ENCODE data around the gene OR2T33.

Gene OR2T33

DNA sequence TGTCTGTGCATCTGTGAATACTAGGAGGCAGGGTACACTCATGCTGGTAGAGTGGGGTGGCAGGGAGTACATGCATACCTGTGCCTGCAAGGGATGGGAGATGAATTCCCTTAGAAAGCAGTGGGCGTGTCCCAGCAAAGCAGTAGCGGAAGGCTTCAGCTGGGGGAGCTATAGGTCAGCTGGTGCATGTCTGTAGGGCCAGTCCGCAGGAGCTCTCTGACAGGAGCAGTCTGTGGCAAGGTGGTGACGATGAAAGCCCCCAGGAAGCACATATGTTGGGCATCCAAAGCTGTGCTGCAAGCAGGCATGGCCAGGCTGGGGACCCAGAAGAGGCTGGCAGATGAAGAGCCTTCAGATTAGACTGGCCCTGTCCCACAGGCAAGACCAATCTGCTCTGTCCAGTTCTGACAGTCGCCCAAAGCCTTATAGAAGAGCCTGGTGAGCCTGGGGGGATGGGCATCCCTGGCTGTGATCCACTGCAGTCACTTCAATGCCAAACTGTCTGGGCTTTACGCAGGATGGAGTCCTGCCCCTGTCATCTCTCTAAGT is 48.3 kb downstream of the OR2T33 start:
- WGBS (ENCODE audit: insufficient coverage): 91% methylated on average over 6 of the region's 6 CpGs
- CTCF ChIA-PET: interaction anchor here (1.3 kb wide), 1 partner anchor 9 kb away, joined by 3 read pairs; no protein-coding TSS in a partner anchor
- Histone ChIP-seq H3K27me3 (replicated peaks in 2 of 5; ENCODE audit: control insufficient read depth in 4 of 5, insufficient read depth in 5 of 5, low read length in 4 of 5) (no peaks in the 10 kb centered on the region), H3K4me3 (ENCODE audit: control insufficient read depth in 1 of 7, extremely low read depth in 1 of 7, insufficient read depth in 4 of 7, low read depth in 2 of 7, low read length in 6 of 7) (no peak overlapping the region), H3K9me3 (ENCODE audit: control extremely low read depth in 1 of 5, control insufficient read depth in 4 of 5, insufficient read depth in 2 of 5, low read depth in 1 of 5, low read length in 4 of 5) (peaks cover 0 to 12% (median 0%) of the 10 kb centered on the region in 5 experiments), H3K36me3 (ENCODE audit: control insufficient read depth in 4 of 4, insufficient read depth in 4 of 4, low read length in 3 of 4) (no peaks in the 10 kb centered on the region), H3K4me1 (ENCODE audit: control extremely low read depth in 1 of 4, control insufficient read depth in 4 of 4, insufficient read depth in 4 of 4, low read length in 3 of 4) (no peaks in the 10 kb centered on the region), H3K27ac (ENCODE audit: insufficient read depth in 1 of 2, low read depth in 1 of 2, low read length in 2 of 2, poor library complexity in 1 of 2, severe bottlenecking in 2 of 2) (no peak overlapping the region)
- no peak for DNase-seq
- POLR2A ChIA-PET: no interaction called here

GRCh38 chr1:248225537-248225936 is 52.2 kb downstream of the OR2T33 start:
- CTCF ChIA-PET: no interaction called here
- no peaks in the 10 kb centered on the region for H3K4me1 ChIP-seq (ENCODE audit: control extremely low read depth in 1 of 4, control insufficient read depth in 4 of 4, insufficient read depth in 4 of 4, low read length in 3 of 4)
- no peak for DNase-seq
- POLR2A ChIA-PET: no interaction called here
- peaks cover 0 to 17% (median 0%) of the 10 kb centered on the region in 5 experiments for H3K9me3 ChIP-seq (ENCODE audit: control extremely low read depth in 1 of 5, control insufficient read depth in 4 of 5, insufficient read depth in 2 of 5, low read depth in 1 of 5, low read length in 4 of 5)
- WGBS (ENCODE audit: insufficient coverage): no CpG with 5 or more reads among the region's 1 CpG
- H3K27ac ChIP-seq (ENCODE audit: insufficient read depth in 1 of 2, low read depth in 1 of 2, low read length in 2 of 2, poor library complexity in 1 of 2, severe bottlenecking in 2 of 2): no peak overlapping the region
- H3K4me3 ChIP-seq (ENCODE audit: control insufficient read depth in 1 of 7, extremely low read depth in 1 of 7, insufficient read depth in 4 of 7, low read depth in 2 of 7, low read length in 6 of 7): no peak overlapping the region
- no peaks in the 10 kb centered on the region for H3K27me3 ChIP-seq (replicated peaks in 2 of 5; ENCODE audit: control insufficient read depth in 4 of 5, insufficient read depth in 5 of 5, low read length in 4 of 5)
- H3K36me3 ChIP-seq (ENCODE audit: control insufficient read depth in 4 of 4, insufficient read depth in 4 of 4, low read length in 3 of 4): no peaks in the 10 kb centered on the region
